RWPE1 (cell line): Measurements from ENCODE around the gene NR6A1.

Experiments
- CTCF ChIA-PET: fragments of 350-600 bp; sonication (Branson Sonifier 250); formaldehyde crosslinking; extraction: SDS; loops from one replicate; lab custom pipeline; 2021; lab: Yijun Ruan, JAX
- POLR2A ChIA-PET: fragments of 400-600 bp; formaldehyde crosslinking; extraction: SDS; loops from one replicate; lab custom pipeline; 2020; ENCODE audit warnings: antibody characterized with exemption; ENCODE audit not compliant: low non-redundant PET; lab: Yijun Ruan, JAX
- DNase-seq: peaks from one replicate; pipeline ENCODE4 v3.0.0; 2012; ENCODE audit warnings: low spot score
- H3K27ac ChIP-seq: fragments of 450-650 bp; 2 replicates; pipeline ENCODE4 v1.5.1; 2017
- CTCF ChIP-seq: fragments of 450-650 bp; conservative IDR thresholded peaks from 2 replicates; pipeline ENCODE4 v1.5.1; 2017; ENCODE audit warnings: low read depth, mild to moderate bottlenecking

Gene NR6A1

GRCh38 chr9:124490004-124490403, 281.1 kb downstream of the NR6A1 start:
- no peak for DNase-seq
- TF ChIP-seq CTCF: no peak
- POLR2A ChIA-PET: no interaction called here
- no peak overlapping the region for H3K27ac ChIP-seq
- CTCF ChIA-PET: interaction anchor here (0.7 kb wide), 1 partner anchor 47 kb away, joined by 4 read pairs; no protein-coding TSS in a partner anchor

DNA sequence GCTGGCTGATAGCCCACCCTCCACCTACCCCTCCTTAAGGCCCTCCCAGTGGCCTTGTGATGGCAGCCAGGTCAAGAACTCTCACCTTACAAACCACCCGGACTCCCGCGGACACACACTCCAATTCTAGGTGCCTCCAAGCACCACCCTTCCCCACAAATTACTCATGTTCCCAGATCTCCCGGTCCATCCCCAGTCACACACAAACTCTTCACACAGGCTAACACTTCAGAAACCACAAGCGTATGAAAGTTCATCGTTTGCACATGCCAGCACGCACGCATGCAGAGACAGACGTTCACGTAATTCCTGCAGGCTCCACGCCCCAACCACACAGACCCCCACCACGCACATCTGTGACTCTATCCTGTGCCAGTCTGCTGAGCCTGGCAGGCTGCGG, 281.9 kb downstream of the NR6A1 start:
- ChIA-PET POLR2A (no interaction called here), CTCF (no interaction called here)
- TF ChIP-seq CTCF: no peak
- no peak overlapping the region for H3K27ac ChIP-seq
- DNase-seq: no peak

- CTCF ChIA-PET: no interaction called here
- H3K27ac ChIP-seq: no peak overlapping the region
- POLR2A ChIA-PET: no interaction called here
- DNase-seq: no peak
- TF ChIP-seq CTCF: no peak
Measured at GRCh38 chr9:124488641-124489210, 282.4 kb downstream of the NR6A1 start.

GRCh38 chr9:124487260-124488182, 283.6 kb downstream of the NR6A1 start:
- no peak overlapping the region for H3K27ac ChIP-seq
- no peak for DNase-seq
- TF ChIP-seq CTCF: no peak
- ChIA-PET CTCF (interaction anchor here (0.7 kb wide), 3 partner anchors 28 to 94 kb away, joined by 3 to 4 read pairs (median 3); no protein-coding TSS in a partner anchor), POLR2A (no interaction called here)

DNA sequence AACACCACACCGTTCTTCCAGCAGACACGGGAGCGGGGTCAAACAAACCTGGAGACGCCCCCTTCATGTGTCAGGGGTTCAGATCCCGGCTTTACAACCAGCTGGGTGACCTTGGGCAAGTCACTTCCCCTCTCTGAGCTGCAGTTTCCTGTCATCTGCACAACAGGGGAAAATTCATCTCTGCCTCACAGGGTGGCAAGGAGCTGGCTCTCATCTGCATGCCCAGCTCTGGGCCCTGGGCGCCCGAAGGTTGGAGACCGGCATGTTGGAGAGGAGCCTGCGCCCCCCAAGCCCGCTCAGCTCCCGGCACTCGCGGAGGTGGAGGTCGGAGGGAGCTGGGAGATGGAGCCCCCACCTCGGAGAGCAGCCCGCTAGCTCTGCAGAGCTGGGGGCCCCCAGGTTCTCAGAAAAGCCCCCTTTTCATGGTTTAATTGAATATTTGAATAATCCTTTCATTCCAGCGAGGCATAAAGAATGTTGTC, 284.3 kb downstream of the NR6A1 start:
- CTCF ChIA-PET: interaction anchor here (0.7 kb wide), 2 partner anchors 28 to 39 kb away, joined by 3 read pairs; no protein-coding TSS in a partner anchor
- DNase-seq: no peak
- no peak overlapping the region for H3K27ac ChIP-seq
- POLR2A ChIA-PET: no interaction called here
- no peak for TF ChIP-seq CTCF

- POLR2A ChIA-PET: no interaction called here
- CTCF ChIA-PET: interaction anchor here (0.8 kb wide), 1 partner anchor 123 kb away, joined by 3 read pairs; no protein-coding TSS in a partner anchor
- no peak for TF ChIP-seq CTCF
- no peak for DNase-seq
- no peak overlapping the region for H3K27ac ChIP-seq
Measured at GRCh38 chr9:124485936-124486335, 285.2 kb downstream of the NR6A1 start.
